ENCODE data around the gene ABHD2. TPM values are rescaled to one million over a fixed set of nuclear protein-coding genes. Genes with fewer than 3 reads are reported as not detected.
A peak's percentile ranks its signal among the peaks of the same experiment; 100 is the strongest.

The ABHD2 gene
- total and polyA plus RNA-seq, 11 donors: 8.6 to 243 (median 116) TPM

DNA sequence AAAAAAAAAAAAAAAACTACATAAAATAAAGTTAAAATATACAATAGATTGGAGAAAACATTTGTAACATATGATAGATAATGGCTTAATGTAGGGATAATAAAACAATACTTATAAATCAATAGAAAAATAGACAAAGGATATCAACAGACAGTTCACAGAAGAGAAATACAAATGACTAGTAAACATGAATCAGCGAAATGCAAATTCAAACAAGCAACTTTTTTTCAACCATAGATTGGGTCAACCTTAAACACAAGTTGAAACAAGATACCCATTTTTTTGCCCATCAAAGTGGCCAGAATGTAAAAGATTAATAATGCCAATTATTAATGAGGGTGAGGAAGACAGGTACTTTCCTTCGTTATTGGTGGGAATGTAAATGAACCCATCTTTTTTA, 59.9 kb downstream of the ABHD2 start:
- no peak for DNase-seq
- intact Hi-C loops (cut with DNase I): no loop called here
- H3K4me3 ChIP-seq: no peak overlapping the region
- no peaks in the 10 kb centered on the region for H3K27me3 ChIP-seq
- ATAC-seq: no peak
- H3K4me1 ChIP-seq: peaks cover 0 to 65% (median 26%) of the 10 kb centered on the region in 12 donors
- peaks cover 0 to 28% (median 19%) of the 10 kb centered on the region in 9 donors for H3K36me3 ChIP-seq
- H3K27ac ChIP-seq: no peak overlapping the region
- 71 to 74% (median 72%) methylated on average over 2 of the region's 2 CpGs for WGBS, 4 donors
- H3K9me3 ChIP-seq: no peaks in the 10 kb centered on the region
- TF ChIP-seq, protein P1, sequence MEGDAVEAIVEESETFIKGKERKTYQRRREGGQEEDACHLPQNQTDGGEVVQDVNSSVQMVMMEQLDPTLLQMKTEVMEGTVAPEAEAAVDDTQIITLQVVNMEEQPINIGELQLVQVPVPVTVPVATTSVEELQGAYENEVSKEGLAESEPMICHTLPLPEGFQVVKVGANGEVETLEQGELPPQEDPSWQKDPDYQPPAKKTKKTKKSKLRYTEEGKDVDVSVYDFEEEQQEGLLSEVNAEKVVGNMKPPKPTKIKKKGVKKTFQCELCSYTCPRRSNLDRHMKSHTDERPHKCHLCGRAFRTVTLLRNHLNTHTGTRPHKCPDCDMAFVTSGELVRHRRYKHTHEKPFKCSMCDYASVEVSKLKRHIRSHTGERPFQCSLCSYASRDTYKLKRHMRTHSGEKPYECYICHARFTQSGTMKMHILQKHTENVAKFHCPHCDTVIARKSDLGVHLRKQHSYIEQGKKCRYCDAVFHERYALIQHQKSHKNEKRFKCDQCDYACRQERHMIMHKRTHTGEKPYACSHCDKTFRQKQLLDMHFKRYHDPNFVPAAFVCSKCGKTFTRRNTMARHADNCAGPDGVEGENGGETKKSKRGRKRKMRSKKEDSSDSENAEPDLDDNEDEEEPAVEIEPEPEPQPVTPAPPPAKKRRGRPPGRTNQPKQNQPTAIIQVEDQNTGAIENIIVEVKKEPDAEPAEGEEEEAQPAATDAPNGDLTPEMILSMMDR (IDR thresholded peaks at IDR 0.05): no peak
- no peak for TF ChIP-seq POLR2A (IDR thresholded peaks at IDR 0.05)

DNA sequence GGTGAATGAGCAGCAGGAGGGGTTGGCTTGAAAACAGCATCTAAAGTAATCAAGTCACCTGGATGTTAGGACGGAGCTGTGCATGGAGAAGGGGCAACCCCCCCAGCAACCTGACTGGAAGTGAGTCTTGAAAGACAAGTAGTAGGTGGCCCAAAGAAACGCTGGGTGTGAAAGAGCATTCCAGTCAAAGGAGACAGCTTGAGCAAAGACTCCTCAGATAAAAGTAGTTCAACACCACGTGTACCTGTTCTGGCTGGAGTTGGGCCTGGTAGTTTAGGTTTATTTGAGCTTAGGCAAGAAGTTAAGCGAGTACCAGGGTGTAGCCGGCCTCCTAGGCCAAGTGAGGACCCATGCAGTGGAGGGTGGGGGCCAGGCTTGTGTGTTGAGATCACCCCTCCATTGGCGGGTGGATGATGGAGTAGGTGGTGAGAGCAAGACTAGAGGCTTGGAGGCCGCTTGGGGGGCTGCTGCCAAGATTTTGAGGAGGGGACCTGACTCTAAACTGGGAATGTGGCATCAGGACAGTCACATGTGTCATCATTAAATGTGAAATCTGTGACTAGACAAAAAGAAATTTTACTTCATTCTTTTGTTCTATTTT, 61.3 kb downstream of the ABHD2 start:
- H3K4me1 ChIP-seq: peaks cover 0 to 53% (median 14%) of the 10 kb centered on the region in 12 donors
- peaks cover 0 to 42% (median 31%) of the 10 kb centered on the region in 9 donors for H3K36me3 ChIP-seq
- peak overlapping the region in 2 of 12 donors; percentile 5 to 47 for H3K27ac ChIP-seq
- no peak for TF ChIP-seq POLR2A (IDR thresholded peaks at IDR 0.05)
- peak in 1 of 5 donors; percentile 28 for DNase-seq
- ATAC-seq: peak in 2 of 4 donors; percentile 21 to 35
- intact Hi-C loops (cut with DNase I): loop anchor here in 1 of 10 donors (10.0 kb wide), 1 partner anchor 45 kb away; no protein-coding TSS in a partner anchor
- 75 to 82% (median 78%) methylated on average over 7 of the region's 7 CpGs for WGBS, 4 donors
- H3K27me3 ChIP-seq: no peaks in the 10 kb centered on the region
- H3K9me3 ChIP-seq: no peaks in the 10 kb centered on the region
- no peak overlapping the region for H3K4me3 ChIP-seq

DNA sequence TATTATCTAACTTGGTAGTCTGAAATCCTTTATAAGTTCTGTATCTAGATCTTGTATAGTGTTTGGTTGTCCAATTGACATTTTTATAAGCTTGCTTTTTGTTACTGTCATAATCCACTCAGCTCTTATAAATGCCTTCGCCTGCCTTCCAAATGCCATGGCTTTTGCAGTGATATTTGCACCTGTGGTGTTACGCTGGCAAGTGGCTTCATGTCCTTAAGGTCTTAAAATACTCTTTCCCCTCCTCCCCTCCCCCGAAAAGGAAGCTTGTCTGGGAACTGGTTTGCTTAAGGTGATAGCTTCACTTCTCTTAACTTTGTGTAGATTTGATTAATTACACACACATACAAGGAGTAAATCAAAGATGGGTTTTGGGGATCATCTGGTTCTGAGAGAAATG, 62.0 kb downstream of the ABHD2 start:
- Histone ChIP-seq H3K27ac (peak overlapping the region in 3 of 12 donors; percentile 33 to 47 (median 44)), H3K27me3 (no peaks in the 10 kb centered on the region), H3K36me3 (peaks cover 0 to 47% (median 37%) of the 10 kb centered on the region in 9 donors), H3K4me3 (no peak overlapping the region), H3K9me3 (no peaks in the 10 kb centered on the region), H3K4me1 (peaks cover 0 to 54% (median 19%) of the 10 kb centered on the region in 12 donors)
- peak in 2 of 4 donors; percentile 22 to 31 for ATAC-seq
- no peak for TF ChIP-seq POLR2A (IDR thresholded peaks at IDR 0.05)
- TF ChIP-seq, protein P1 (IDR thresholded peaks at IDR 0.05): no peak
- no peak for DNase-seq
- WGBS, 4 donors: 47 to 60% (median 59%) methylated on average over 3 of the region's 3 CpGs
- intact Hi-C loops (cut with DNase I): loop anchor here in 1 of 10 donors (10.0 kb wide), 1 partner anchor 45 kb away; no protein-coding TSS in a partner anchor

DNA sequence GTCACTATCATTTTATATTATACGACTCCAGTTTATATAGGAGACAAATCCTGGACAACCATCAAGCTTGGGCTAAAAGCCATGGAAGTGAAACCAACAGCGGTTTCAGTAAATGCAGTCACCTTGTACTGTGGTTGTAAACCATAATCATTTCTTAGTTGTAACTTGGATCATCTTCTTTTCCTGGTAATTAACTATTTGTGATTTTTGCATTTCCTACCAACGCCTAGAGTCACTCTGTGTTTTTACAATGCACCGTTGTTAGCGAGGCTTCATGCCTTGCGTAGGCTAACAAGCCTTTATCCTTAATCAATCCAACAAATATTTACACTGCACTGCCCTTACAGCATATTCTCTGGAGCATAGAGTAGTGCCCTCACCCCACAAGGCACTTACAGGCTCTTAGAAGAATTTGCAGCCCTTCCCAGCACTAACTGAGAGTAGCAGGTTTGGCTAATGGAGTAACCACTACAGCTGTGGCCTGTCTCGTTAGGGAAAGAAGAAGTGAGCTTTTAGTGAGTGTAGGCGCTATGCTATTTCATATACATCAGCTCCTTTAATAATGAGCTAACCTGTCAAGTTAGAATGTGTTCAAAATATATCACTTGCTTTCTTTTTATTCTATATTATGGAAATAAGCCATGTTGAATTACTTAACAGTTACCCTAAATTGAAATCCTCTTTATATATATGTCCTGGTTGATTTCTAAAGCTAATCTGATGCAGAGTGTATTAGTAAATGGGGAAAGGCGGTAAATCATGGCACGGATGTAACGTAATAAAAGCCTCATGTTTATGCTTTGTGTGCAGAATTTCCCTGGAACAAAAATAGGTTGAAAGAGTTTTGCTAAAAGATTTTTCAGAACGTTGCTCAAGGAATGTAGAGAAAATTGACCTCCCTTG, 62.8 kb downstream of the ABHD2 start:
- H3K9me3 ChIP-seq: no peaks in the 10 kb centered on the region
- intact Hi-C loops (cut with DNase I): loop anchor here in 1 of 10 donors (10.0 kb wide), 1 partner anchor 46 kb away; no protein-coding TSS in a partner anchor
- no peak overlapping the region for H3K4me3 ChIP-seq
- ATAC-seq (no peak), DNase-seq (no peak)
- no peaks in the 10 kb centered on the region for H3K27me3 ChIP-seq
- H3K36me3 ChIP-seq: peaks cover 0 to 54% (median 44%) of the 10 kb centered on the region in 9 donors
- TF ChIP-seq, protein P1 (IDR thresholded peaks at IDR 0.05): no peak
- TF ChIP-seq POLR2A (IDR thresholded peaks at IDR 0.05): no peak
- WGBS, 4 donors: 83 to 89% (median 87%) methylated on average over 12 of the region's 12 CpGs
- peak overlapping the region in 4 of 12 donors; percentile 1 to 44 (median 20) for H3K27ac ChIP-seq
- peaks cover 0 to 54% (median 23%) of the 10 kb centered on the region in 12 donors for H3K4me1 ChIP-seq

Data from heart left ventricle (tissue), 16 donors.